GM12878 (cell line): Measurements from ENCODE around the gene LARP1B. TPM values are rescaled to one million over a fixed set of nuclear protein-coding genes. Genes with fewer than 3 reads are reported as not detected.

Experiments
- ATAC-seq: fragments of 200-7000 bp; cut with Tn5 transposase; 3 replicates; pipeline ENCODE4 v1.9.1; 2020; ENCODE audit warnings: mild to moderate bottlenecking, moderate library complexity
- BruUV-seq: library from RNA; stranded (reverse); fragments of 400-500 nt; replicated peaks from 2 replicates; lab custom pipeline; 2021; lab: Mats Ljungman, UMichigan
- CTCF ChIA-PET: fragments of 300-600 bp; sonication (Branson Sonifier 250); formaldehyde crosslinking; extraction: SDS; loops from one replicate; lab custom pipeline; 2021; ENCODE audit warnings: inconsistent platforms; lab: Yijun Ruan, JAX
- POLR2A ChIA-PET: fragments of 350-600 bp; formaldehyde crosslinking; extraction: SDS; loops from one replicate; lab custom pipeline; 2021; ENCODE audit warnings: inconsistent platforms; lab: Charles Lee
- RAD21 ChIA-PET: fragments of 300-600 bp; sonication (Branson Sonifier 250); formaldehyde crosslinking; loops from one replicate; lab custom pipeline; 2023; ENCODE audit warnings: antibody characterized with exemption; ENCODE audit not compliant: unreplicated experiment; lab: Charles Lee
- SMC1A ChIA-PET: fragments of 300-600 bp; sonication (Branson Sonifier 250); formaldehyde crosslinking; loops from one replicate; lab custom pipeline; 2023; ENCODE audit not compliant: unreplicated experiment, uncharacterized antibody; lab: Charles Lee
- DNase-seq: peaks from one replicate; pipeline ENCODE4 v3.0.0-alpha.2; 2011; ENCODE audit warnings: low read depth, low spot score
- FAIRE-seq: peaks from 3 replicates; lab custom pipeline; 2011; peaks lifted over from hg19 to GRCh38; lab: Jason Lieb, UNC
- H2AFZ ChIP-seq: 2 replicates; pipeline ENCODE4 v1.6.0; 2011; ENCODE audit warnings: low read depth, low read length, control low read depth; ENCODE audit not compliant: control insufficient read depth
- H3K27ac ChIP-seq: 2 replicates; pipeline ENCODE4 v1.5.1; 2011; ENCODE audit warnings: control low read depth; ENCODE audit not compliant: control insufficient read depth, insufficient read depth
- H3K27me3 ChIP-seq, 2 experiments: replicated peaks in 1 of 2; 2 replicates each; pipeline versions ENCODE4 v1.6.0 to v1.6.1; 2011; ENCODE audit warnings: low read length in 1 of 2; ENCODE audit not compliant: control insufficient read depth in 2 of 2, insufficient read depth in 2 of 2
- H3K36me3 ChIP-seq, 2 experiments: 2 replicates each; pipeline ENCODE4 v1.5.1; 2011; ENCODE audit warnings: low read length in 1 of 2; ENCODE audit not compliant: control insufficient read depth in 2 of 2, insufficient read depth in 2 of 2
- H3K4me1 ChIP-seq: 2 replicates; pipeline ENCODE4 v1.6.1; 2011; ENCODE audit warnings: mild to moderate bottlenecking, low read length, moderate library complexity, mixed read lengths; ENCODE audit not compliant: control insufficient read depth, insufficient read depth
- H3K4me2 ChIP-seq: 2 replicates; pipeline ENCODE4 v1.6.0; 2011; ENCODE audit warnings: control low read depth; ENCODE audit not compliant: control insufficient read depth, insufficient read depth
- H3K4me3 ChIP-seq: fragments of 200-600 bp; sonication (generic); 2 replicates; pipeline ENCODE4 v1.5.1; 2016
- H3K79me2 ChIP-seq: 2 replicates; pipeline ENCODE4 v1.6.0; 2011; ENCODE audit warnings: low read length; ENCODE audit not compliant: control insufficient read depth, insufficient read depth
- H3K9ac ChIP-seq: 2 replicates; pipeline ENCODE4 v1.8.0; 2011; ENCODE audit warnings: low read length, control low read depth, mixed read lengths; ENCODE audit not compliant: control insufficient read depth, insufficient read depth
- H3K9me3 ChIP-seq: replicated peaks from 3 replicates; pipeline ENCODE4 v1.5.1; 2011; ENCODE audit warnings: mild to moderate bottlenecking, low read length; ENCODE audit not compliant: control insufficient read depth, insufficient read depth
- H4K20me1 ChIP-seq: 2 replicates; pipeline ENCODE4 v1.6.0; 2011; ENCODE audit not compliant: control insufficient read depth, insufficient read depth
- PKNOX1 ChIP-seq: fragments of 450-650 bp; IDR thresholded peaks from 2 replicates; pipeline ENCODE4 v1.6.1; 2016; ENCODE audit warnings: mild to moderate bottlenecking
- USF2 ChIP-seq: IDR thresholded peaks from 2 replicates; pipeline ENCODE4 v1.6.1; 2011; ENCODE audit warnings: low read depth, low read length, improper control_type of control experiment, borderline replicate concordance
- ZZZ3 ChIP-seq: IDR thresholded peaks from 2 replicates; pipeline ENCODE4 v1.6.1; 2011; ENCODE audit warnings: low read depth; ENCODE audit not compliant: control insufficient read depth, insufficient read length
- WGBS: methylation state at CpG from one replicate; pipeline ENCODE4 v1.1.6; 2016; ENCODE audit warnings: low lambda C conversion rate; ENCODE audit not compliant: insufficient replicate concordance, insufficient coverage; ENCODE audit errors: missing lambda C conversion rate; 5-methylcytosine and 5-hydroxymethylcytosine counted together
- in situ Hi-C: fragments of 300-500 bp; cut with MboI; formaldehyde crosslinking; loops from 9 replicates; pipeline ENCODE4 v1.14.3; 2018; ENCODE audit warnings: mixed read lengths
- intact Hi-C: fragments of 100-400 bp; cut with micrococcal nuclease; formaldehyde crosslinking; loops from one replicate; pipeline ENCODE4 v1.14.2; 2022; ENCODE audit not compliant: unreplicated experiment
- polyA plus RNA-seq, 11 experiments: library from polyadenylated mRNA; depleted of rRNA in 4 of 11; unstranded in 6 of 11; stranded (reverse) in 5 of 11; fragments of >200 nt; fragmentation: Nextera tagmentation in 4 of 11; fragmentation: Illumina TruSeq in 1 of 11; extraction: Ambion mirVana in 4 of 11; extraction: Trizol in 1 of 11; gene quantifications; 1 replicate in 1 of 11; 2 replicates in 10 of 11; pipeline versions ENCODE4 v1.2.1 to v1.2.3, GENCODE V29; 2011 to 2016; ENCODE audit warnings: inconsistent platforms in 2 of 11, missing spikeins in 2 of 11, low read depth in 1 of 11
- total RNA-seq, 4 experiments: library from RNA; depleted of rRNA in 3 of 4; stranded (reverse); fragments of >200 nt in 3 of 4; fragmentation: Illumina TruSeq in 1 of 4; extraction: Trizol in 1 of 4; gene quantifications; 2 replicates each; pipeline versions ENCODE4 v1.2.1 to v1.2.3, GENCODE V29; 2013 to 2021

Gene LARP1B
- total and polyA plus RNA-seq, 10 of the 15 experiments (the other 5 are each of a cell fraction or from before 2014, with no cell fraction given) = 9.2 to 30.9 (median 14.7) TPM

- no peak for TF ChIP-seq USF2
Measured at GRCh38 chr4:128241981-128242380, 180.9 kb downstream of the LARP1B start (continued).

GRCh38 chr4:128242601-128243000 lies 181.5 kb downstream of the LARP1B start:
- no peaks in the 10 kb centered on the region for H4K20me1 ChIP-seq
- no peaks in the 10 kb centered on the region for H3K4me1 ChIP-seq
- H3K9ac ChIP-seq = no peak overlapping the region
- no peaks in the 10 kb centered on the region for H3K9me3 ChIP-seq
- H2AFZ ChIP-seq = no peak overlapping the region
- no peaks in the 10 kb centered on the region for H3K79me2 ChIP-seq
- H3K4me3 ChIP-seq = no peak overlapping the region
- H3K36me3 ChIP-seq = no peaks in the 10 kb centered on the region
- ATAC-seq = no peak
- H3K4me2 ChIP-seq = no peak overlapping the region
- in situ Hi-C loops = no loop called here
- 67% methylated on average over 4 of the region's 4 CpGs for WGBS
- intact Hi-C loops = no loop called here
- ChIA-PET RAD21 (no interaction called here), SMC1A (no interaction called here), POLR2A (no interaction called here), CTCF (no interaction called here)
- no peak for TF ChIP-seq PKNOX1
- no peak for TF ChIP-seq ZZZ3
- DNase-seq = no peak
- FAIRE-seq = no peak
- H3K27me3 ChIP-seq = no peaks in the 10 kb centered on the region
- no peak overlapping the region for H3K27ac ChIP-seq
- BruUV-seq = no TSS peak
